KOPT-K1 (cell line): ENCODE results near the gene PDE4B.

Experiments used
- H3K27ac ChIP-seq: fragments of 200-600 bp; sonication (generic); 2 replicates; pipeline ENCODE4 v1.5.1; 2016; ENCODE audit warnings: antibody characterized with exemption, mild to moderate bottlenecking, low read depth, low read length; ENCODE audit not compliant: poor library complexity, severe bottlenecking
- H3K36me3 ChIP-seq: fragments of 200-600 bp; sonication (generic); 2 replicates; pipeline ENCODE4 v1.5.1; 2017; ENCODE audit warnings: antibody characterized with exemption, mild to moderate bottlenecking, low read length, moderate library complexity; ENCODE audit not compliant: insufficient read depth
- H3K9me3 ChIP-seq: fragments of 200-600 bp; sonication (generic); 2 replicates; pipeline ENCODE4 v1.5.1; 2017; ENCODE audit warnings: antibody characterized with exemption, low read length, mild to moderate bottlenecking; ENCODE audit not compliant: insufficient read depth, poor library complexity, severe bottlenecking

Gene PDE4B

GRCh38 chr1:66384258-66384921 is 591.7 kb downstream of the PDE4B start:
- Histone ChIP-seq H3K36me3 (no peaks in the 10 kb centered on the region), H3K9me3 (peaks cover 8% of the 10 kb centered on the region), H3K27ac (no peak overlapping the region)

- Histone ChIP-seq H3K9me3 (peaks cover 8% of the 10 kb centered on the region), H3K27ac (no peak overlapping the region), H3K36me3 (no peaks in the 10 kb centered on the region)
Measured at GRCh38 chr1:66386712-66387111, 594.0 kb downstream of the PDE4B start.

DNA sequence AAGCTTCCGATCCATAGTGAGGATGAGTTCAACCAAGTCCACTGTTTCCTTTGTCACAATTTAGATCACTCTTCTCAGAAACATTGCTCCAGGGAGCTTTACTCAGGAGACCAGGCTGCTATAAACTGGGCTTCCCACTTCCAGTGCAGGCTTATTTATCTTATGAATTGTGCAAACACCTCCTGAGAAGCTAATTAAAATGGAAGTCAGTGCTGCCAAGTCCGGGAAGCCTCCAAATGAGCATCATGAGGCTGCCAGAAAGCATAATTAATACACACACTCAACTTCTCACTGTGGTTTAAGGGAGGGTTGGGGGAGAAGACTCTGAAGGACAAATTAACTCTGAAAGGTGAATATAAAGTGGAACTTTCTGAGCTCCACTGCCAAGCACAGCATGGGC is 596.2 kb downstream of the PDE4B start:
- no peak overlapping the region for H3K27ac ChIP-seq
- no peaks in the 10 kb centered on the region for H3K36me3 ChIP-seq
- no peaks in the 10 kb centered on the region for H3K9me3 ChIP-seq

- Histone ChIP-seq H3K36me3 (no peaks in the 10 kb centered on the region), H3K27ac (no peak overlapping the region), H3K9me3 (no peaks in the 10 kb centered on the region)
Measured at GRCh38 chr1:66393586-66394287, 601.0 kb downstream of the PDE4B start.

DNA sequence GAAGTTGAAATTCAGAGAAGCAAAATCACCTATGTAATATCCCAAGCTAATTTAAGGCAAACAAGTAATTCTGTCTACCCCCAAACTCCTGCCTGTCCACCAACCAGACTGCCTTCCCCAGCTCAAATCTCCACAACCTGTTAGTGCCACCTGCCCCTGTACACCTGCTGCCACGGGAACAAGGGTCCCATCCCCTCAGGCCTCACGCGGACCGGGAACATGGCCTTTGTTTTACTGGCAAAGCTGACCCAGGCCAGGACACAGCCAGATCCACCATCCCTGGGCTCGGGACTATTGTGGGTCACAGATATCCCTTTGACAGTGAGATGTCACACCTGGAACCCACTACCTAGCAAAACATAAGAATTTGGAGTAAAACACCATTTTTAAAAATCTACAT is 601.9 kb downstream of the PDE4B start:
- Histone ChIP-seq H3K9me3 (no peaks in the 10 kb centered on the region), H3K36me3 (no peaks in the 10 kb centered on the region), H3K27ac (no peak overlapping the region)

DNA sequence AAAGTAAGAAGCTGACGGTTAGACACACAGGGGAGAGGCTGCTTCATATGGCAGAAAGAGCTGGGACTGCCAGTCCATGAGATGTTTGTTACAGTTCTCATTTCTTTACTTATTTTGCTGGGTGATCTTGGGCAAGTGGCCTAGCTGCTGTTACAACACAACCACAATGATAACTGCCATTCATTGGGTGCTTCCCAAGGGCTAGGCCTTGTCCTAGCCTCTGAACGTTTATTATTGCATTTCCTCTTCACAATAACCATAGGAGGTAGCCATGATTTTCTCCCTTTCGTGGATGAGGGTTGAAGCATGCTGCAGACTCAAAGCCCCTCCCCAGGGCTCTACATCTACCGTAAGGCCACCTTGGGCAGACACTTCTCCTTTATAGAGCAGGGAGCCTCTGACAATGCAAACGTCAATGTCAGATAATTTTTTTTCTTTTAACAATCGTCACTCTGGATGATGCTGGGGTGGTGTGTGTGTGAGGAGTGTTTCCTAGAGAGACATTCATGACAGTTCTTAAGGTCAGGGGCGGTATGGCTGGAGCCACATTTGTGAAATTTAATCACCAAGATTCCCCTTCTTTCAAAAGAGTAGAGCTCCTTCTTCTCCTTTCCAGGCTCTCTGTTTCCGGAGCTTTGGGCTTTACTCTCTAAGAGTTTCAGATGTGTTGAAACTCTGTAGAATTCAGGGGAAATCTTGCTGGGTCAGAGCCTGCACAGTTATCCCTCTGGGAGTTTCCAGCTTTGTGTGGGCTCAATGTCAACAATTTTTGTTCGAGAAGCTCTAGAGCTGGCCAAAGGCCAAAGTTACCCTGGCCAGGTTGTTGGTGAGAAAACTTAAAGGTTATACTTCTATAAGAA is 602.7 kb downstream of the PDE4B start:
- Histone ChIP-seq H3K36me3 (no peaks in the 10 kb centered on the region), H3K27ac (no peak overlapping the region), H3K9me3 (no peaks in the 10 kb centered on the region)

DNA sequence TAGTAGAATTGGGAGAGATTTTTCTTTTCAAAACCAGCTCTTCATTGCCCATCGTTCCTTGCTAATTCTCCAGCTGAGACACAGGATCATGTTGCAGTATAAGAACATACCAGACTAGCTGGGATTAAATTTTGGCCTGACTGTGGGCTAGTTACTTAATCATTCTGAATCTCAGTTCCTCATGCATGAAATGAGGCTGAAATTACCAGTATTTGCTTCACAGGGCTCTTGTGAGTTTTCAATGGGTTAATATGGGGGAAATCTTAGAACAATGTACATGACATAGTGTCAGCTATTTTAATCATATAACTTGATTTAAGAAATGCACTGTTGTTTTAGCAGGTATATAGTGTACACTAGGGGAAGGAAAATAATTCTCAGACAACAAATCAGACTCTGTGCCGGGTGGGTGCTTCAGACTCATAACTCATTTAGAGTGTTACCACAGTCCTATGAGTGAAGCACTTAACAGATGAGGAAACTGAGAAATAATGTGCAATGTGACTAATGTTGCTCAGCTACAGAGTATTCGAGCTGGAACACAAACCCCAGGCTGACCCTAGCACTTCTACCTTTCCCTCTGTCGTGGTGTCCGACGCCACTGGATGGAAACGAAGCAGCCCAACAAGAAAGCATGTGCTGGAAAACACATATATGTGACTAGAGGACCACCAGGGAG is 603.7 kb downstream of the PDE4B start:
- H3K36me3 ChIP-seq, result no peaks in the 10 kb centered on the region
- H3K9me3 ChIP-seq, result no peaks in the 10 kb centered on the region
- H3K27ac ChIP-seq, result no peak overlapping the region

- Histone ChIP-seq H3K27ac (no peak overlapping the region), H3K9me3 (no peaks in the 10 kb centered on the region), H3K36me3 (no peaks in the 10 kb centered on the region)
Measured at GRCh38 chr1:66397192-66397591, 604.5 kb downstream of the PDE4B start.

- no peaks in the 10 kb centered on the region for H3K36me3 ChIP-seq
- no peak overlapping the region for H3K27ac ChIP-seq
- no peaks in the 10 kb centered on the region for H3K9me3 ChIP-seq
Measured at GRCh38 chr1:66399888-66400529, 607.3 kb downstream of the PDE4B start.

GRCh38 chr1:66400660-66401059 is 608.0 kb downstream of the PDE4B start:
- Histone ChIP-seq H3K36me3 (no peaks in the 10 kb centered on the region), H3K9me3 (no peaks in the 10 kb centered on the region), H3K27ac (no peak overlapping the region)

DNA sequence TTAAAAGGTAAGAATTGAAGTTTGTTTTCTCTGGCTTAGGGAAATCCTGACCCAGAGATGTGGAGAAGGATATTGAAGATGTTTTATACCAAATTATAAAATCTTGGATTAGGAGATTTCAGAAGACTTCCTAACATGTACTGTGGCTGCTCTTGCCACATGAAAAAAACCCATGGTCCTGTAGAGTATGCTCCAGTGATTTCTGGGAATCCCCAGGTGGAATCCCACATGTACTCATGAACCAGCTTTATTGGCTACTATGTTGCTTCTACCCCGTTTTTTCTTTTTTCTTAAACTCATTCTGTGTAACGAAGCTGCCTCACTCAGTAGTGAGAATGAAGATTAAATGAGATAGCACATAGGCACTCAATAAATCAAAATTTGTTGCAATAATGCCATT is 608.5 kb downstream of the PDE4B start:
- no peak overlapping the region for H3K27ac ChIP-seq
- no peaks in the 10 kb centered on the region for H3K36me3 ChIP-seq
- H3K9me3 ChIP-seq, result no peaks in the 10 kb centered on the region

DNA sequence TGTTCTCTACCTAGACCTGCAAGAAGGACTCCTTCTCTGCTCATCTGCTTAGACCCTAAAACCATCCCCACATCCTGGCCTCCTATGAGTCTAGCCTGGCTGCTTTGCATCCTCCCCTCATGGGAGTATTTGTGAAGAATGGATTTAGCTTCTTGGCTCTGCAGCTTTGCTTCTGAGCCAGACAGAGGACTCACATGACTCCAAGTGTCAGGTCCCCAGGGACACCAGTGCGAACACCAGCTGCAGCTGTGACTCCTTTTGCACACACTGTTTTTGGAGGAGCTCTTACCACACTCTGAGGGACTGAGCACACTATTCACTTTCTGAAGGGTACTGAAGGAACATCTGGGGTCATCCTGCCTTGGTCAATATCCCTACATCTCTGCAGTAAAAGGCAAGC is 609.5 kb downstream of the PDE4B start:
- Histone ChIP-seq H3K36me3 (no peaks in the 10 kb centered on the region), H3K9me3 (no peaks in the 10 kb centered on the region), H3K27ac (no peak overlapping the region)

GRCh38 chr1:66403007-66403731 is 610.5 kb downstream of the PDE4B start:
- Histone ChIP-seq H3K9me3 (no peaks in the 10 kb centered on the region), H3K27ac (no peak overlapping the region), H3K36me3 (no peaks in the 10 kb centered on the region)

GRCh38 chr1:66405061-66405460 is 612.4 kb downstream of the PDE4B start:
- H3K9me3 ChIP-seq, result no peaks in the 10 kb centered on the region
- no peaks in the 10 kb centered on the region for H3K36me3 ChIP-seq
- no peak overlapping the region for H3K27ac ChIP-seq
